Endothelial cell of umbilical vein (primary cell): ENCODE data around the gene MOBP. TPM values are rescaled to one million over a fixed set of nuclear protein-coding genes. Genes with fewer than 3 reads are reported as not detected.

Experiments used
- BruUV-seq: library from RNA; stranded (reverse); fragments of 400-500 nt; replicated peaks from 2 replicates; lab custom pipeline; 2021; lab: Mats Ljungman, UMichigan
- CTCF ChIA-PET: fragments of 300-600, 350-600 bp; sonication (Branson Sonifier 250); formaldehyde crosslinking; loops from one replicate; lab custom pipeline; 2021; ENCODE audit warnings: antibody characterized with exemption, inconsistent platforms; lab: Charles Lee
- POLR2A ChIA-PET: fragments of 300-600, 350-600 bp; sonication (Branson Sonifier 250); formaldehyde crosslinking; loops from one replicate; lab custom pipeline; 2021; ENCODE audit warnings: antibody characterized with exemption, inconsistent platforms; lab: Charles Lee
- DNase-seq: peaks from one replicate; pipeline ENCODE4 v3.0.0-alpha.2; 2011; ENCODE audit warnings: low read depth, low spot score
- FAIRE-seq: peaks from 2 replicates; lab custom pipeline; 2011; peaks lifted over from hg19 to GRCh38; lab: Jason Lieb, UNC
- H2AFZ ChIP-seq: 2 replicates; pipeline ENCODE4 v1.6.0; 2012; ENCODE audit warnings: low read depth, low read length, control low read depth, inconsistent platforms
- H3K27ac ChIP-seq: 2 replicates; pipeline ENCODE4 v1.5.1; 2011; ENCODE audit warnings: low read depth, mild to moderate bottlenecking, control low read depth, low read length, moderate library complexity; ENCODE audit not compliant: insufficient read depth
- H3K27me3 ChIP-seq, 2 experiments: 2 replicates each; pipeline versions ENCODE4 v1.6.0 to v1.6.1; 2011; ENCODE audit warnings: low read length in 2 of 2, mixed read lengths in 1 of 2; ENCODE audit not compliant: control insufficient read depth in 2 of 2, insufficient read depth in 2 of 2
- H3K36me3 ChIP-seq, 2 experiments: 2 replicates in 1 of 2; 3 replicates in 1 of 2; pipeline ENCODE4 v1.5.1; 2011; ENCODE audit warnings: low read length in 2 of 2, mild to moderate bottlenecking in 1 of 2, moderate library complexity in 1 of 2; ENCODE audit not compliant: control insufficient read depth in 2 of 2, insufficient read depth in 2 of 2; ENCODE audit errors: extremely low read depth in 1 of 2
- H3K4me1 ChIP-seq: 3 replicates; pipeline ENCODE4 v1.5.1; 2011; ENCODE audit warnings: mild to moderate bottlenecking, low read length; ENCODE audit not compliant: control insufficient read depth, insufficient read depth; ENCODE audit errors: extremely low read depth
- H3K4me2 ChIP-seq: 2 replicates; pipeline ENCODE4 v1.6.1; 2011; ENCODE audit warnings: low read length, control low read depth, mixed read lengths; ENCODE audit not compliant: insufficient read depth
- H3K4me3 ChIP-seq, 3 experiments: fragments of 200-600 bp in 1 of 3; sonication (generic), shearing (Covaris generic) in 1 of 3; replicated peaks in 1 of 3; 2 replicates each; pipeline ENCODE4 v1.5.1; 2011 to 2016; ENCODE audit warnings: control low read depth in 3 of 3, low read length in 3 of 3, mild to moderate bottlenecking in 2 of 3, inconsistent platforms in 1 of 3, low read depth in 1 of 3, moderate library complexity in 1 of 3; ENCODE audit not compliant: insufficient read depth in 1 of 3
- H3K79me2 ChIP-seq: 2 replicates; pipeline ENCODE4 v1.6.0; 2012; ENCODE audit warnings: low read length, inconsistent platforms; ENCODE audit not compliant: control insufficient read depth, insufficient read depth
- H3K9ac ChIP-seq: replicated peaks from 2 replicates; pipeline ENCODE3; 2011; ENCODE audit warnings: low read length, control low read depth; ENCODE audit not compliant: insufficient read depth; ENCODE audit errors: extremely low read depth
- H3K9me1 ChIP-seq: replicated peaks from 3 replicates; pipeline ENCODE4 v1.6.0; 2011; ENCODE audit warnings: mild to moderate bottlenecking, low read length; ENCODE audit not compliant: control insufficient read depth, insufficient read depth; ENCODE audit errors: extremely low read depth
- H3K9me3 ChIP-seq: replicated peaks from 2 replicates; pipeline ENCODE4 v1.5.1; 2012; ENCODE audit warnings: low read length, inconsistent platforms; ENCODE audit not compliant: control insufficient read depth, insufficient read depth
- H4K20me1 ChIP-seq: replicated peaks from 2 replicates; pipeline ENCODE3; 2011; ENCODE audit warnings: mild to moderate bottlenecking, low read length; ENCODE audit not compliant: control insufficient read depth, insufficient read depth; ENCODE audit errors: extremely low read depth
- CTCF ChIP-seq, 2 donors: IDR thresholded peaks; 1 replicate in 1 of 2; 2 replicates in 1 of 2; pipeline ENCODE4 v1.5.1; 2011; ENCODE audit warnings: low read length in 2 of 2, mild to moderate bottlenecking in 2 of 2, moderate library complexity in 2 of 2, control low read depth in 1 of 2, inconsistent platforms in 1 of 2, low read depth in 1 of 2; ENCODE audit not compliant: insufficient read depth in 1 of 2; ENCODE audit errors: extremely low read depth in 1 of 2
- EZH2 ChIP-seq: IDR thresholded peaks from 2 replicates; pipeline ENCODE4 v1.6.1; 2012; ENCODE audit warnings: borderline replicate concordance, low read depth, mild to moderate bottlenecking, moderate library complexity, low read length, inconsistent platforms; ENCODE audit not compliant: severe bottlenecking
- FOS ChIP-seq: IDR thresholded peaks from 2 replicates; pipeline ENCODE4 v1.6.1; 2011; ENCODE audit warnings: mild to moderate bottlenecking, low read length, moderate library complexity, borderline replicate concordance; ENCODE audit not compliant: insufficient read depth
- GATA2 ChIP-seq: IDR thresholded peaks from 2 replicates; pipeline ENCODE4 v1.7.0; 2011; ENCODE audit warnings: low read depth, mild to moderate bottlenecking, moderate library complexity, mixed read lengths, low read length; ENCODE audit not compliant: insufficient read length, insufficient read depth
- JUN ChIP-seq: IDR thresholded peaks from 2 replicates; pipeline ENCODE4 v1.6.1; 2011; ENCODE audit warnings: borderline replicate concordance, low read depth; ENCODE audit not compliant: insufficient read length, insufficient read depth
- MAX ChIP-seq: IDR thresholded peaks from 2 replicates; pipeline ENCODE4 v1.6.1; 2011; ENCODE audit not compliant: insufficient read depth, insufficient read length
- MYC ChIP-seq: IDR thresholded peaks from one replicate; pipeline ENCODE4 v1.6.1; 2011; ENCODE audit warnings: mild to moderate bottlenecking, low read depth, low read length
- POLR2A ChIP-seq: IDR thresholded peaks from 2 replicates; pipeline ENCODE4 v1.6.1; 2012; ENCODE audit warnings: low read depth, mild to moderate bottlenecking, control low read depth, low read length
- POLR2AphosphoS5 ChIP-seq: IDR thresholded peaks from 2 replicates; pipeline ENCODE4 v1.6.1; 2012; ENCODE audit warnings: low read depth, mild to moderate bottlenecking, control low read depth, low read length, moderate library complexity; ENCODE audit not compliant: insufficient read depth
- dilution Hi-C: fragments of 300-500 bp; cut with MboI; formaldehyde crosslinking; loops from one replicate; pipeline ENCODE4 v1.15.0; 2019; ENCODE audit warnings: low sequenced_read_pairs; ENCODE audit not compliant: extremely low pct_ligation_motif_present
- intact Hi-C: fragments of 100-400 bp; cut with micrococcal nuclease; formaldehyde crosslinking; loops from one replicate; pipeline ENCODE4 v1.10.0; 2022
- polyA plus RNA-seq, 4 experiments: library from polyadenylated mRNA; depleted of rRNA in 3 of 4; stranded (reverse) in 3 of 4; unstranded in 1 of 4; fragments of >200 nt; gene quantifications; 2 replicates each; pipeline versions ENCODE4 v1.2.1 to v1.2.3, GENCODE V29; 2011 to 2012; ENCODE audit warnings: missing spikeins in 1 of 4
- total RNA-seq: library from RNA; stranded (reverse); gene quantifications from 2 replicates; pipeline ENCODE4 v1.2.3, GENCODE V29; 2021

MOBP gene
- total and polyA plus RNA-seq, 2 donors (not counting 3 experiments of a cell fraction or from before 2014, with no cell fraction given) = 2.0 to 2.3 TPM

DNA sequence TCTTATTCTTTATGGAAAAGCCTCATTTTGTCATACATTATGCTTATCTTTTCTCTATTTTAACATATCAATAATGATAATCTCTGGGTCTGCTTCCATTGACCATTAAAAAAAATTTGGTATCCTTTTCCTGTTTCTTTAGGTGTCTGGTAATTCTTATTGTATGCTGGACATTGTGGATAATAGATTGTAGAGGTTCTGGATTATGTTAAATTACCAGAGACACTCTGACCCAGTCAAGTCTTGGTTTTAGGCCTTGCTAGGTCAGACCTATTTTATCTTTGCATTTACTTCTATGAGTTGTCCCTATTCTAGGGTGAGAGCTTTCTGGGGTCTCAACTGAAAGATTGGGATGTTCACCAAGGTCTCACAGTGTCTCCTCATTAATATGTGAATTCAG, 9.3 kb downstream of the MOBP start:
- no peak for DNase-seq
- dilution Hi-C loops (no loop called here), intact Hi-C loops (no loop called here)
- Histone ChIP-seq H3K4me3 (no peak overlapping the region), H3K9ac (no peak overlapping the region), H3K9me1 (no peaks in the 10 kb centered on the region), H4K20me1 (no peaks in the 10 kb centered on the region), H3K79me2 (no peaks in the 10 kb centered on the region), H3K4me1 (no peaks in the 10 kb centered on the region), H3K27ac (no peak overlapping the region), H2AFZ (no peak overlapping the region), H3K9me3 (no peaks in the 10 kb centered on the region), H3K27me3 (peaks cover 0 to 7% of the 10 kb centered on the region in 2 experiments), H3K36me3 (no peaks in the 10 kb centered on the region), H3K4me2 (no peak overlapping the region)
- CTCF ChIA-PET = interaction anchor here (1.4 kb wide), 1 partner anchor 22 kb away, joined by 5 read pairs; no protein-coding TSS in a partner anchor
- TF ChIP-seq MAX = no peak
- no peak for TF ChIP-seq POLR2A
- TF ChIP-seq MYC = no peak
- TF ChIP-seq FOS = no peak
- no peak for TF ChIP-seq JUN
- TF ChIP-seq EZH2 = no peak
- no peak for TF ChIP-seq CTCF (IDR thresholded peaks at IDR 0.05; ENCODE audit: extremely low read depth in 1 of 2, insufficient read depth in 1 of 2, low read depth in 1 of 2, low read length in 2 of 2)
- no peak for TF ChIP-seq POLR2AphosphoS5
- TF ChIP-seq GATA2 = no peak
- BruUV-seq = no TSS peak
- POLR2A ChIA-PET = no interaction called here
- no peak for FAIRE-seq
